GM12872 (cell line): ENCODE data around the gene EDAR.

Source experiments
- TF ChIP-seq, protein P1 (sequence below): IDR thresholded peaks from 3 replicates; pipeline ENCODE4 v1.5.1; 2011; ENCODE audit warnings: low read depth, mild to moderate bottlenecking, low read length, moderate library complexity; ENCODE audit not compliant: insufficient read depth

Gene EDAR

DNA sequence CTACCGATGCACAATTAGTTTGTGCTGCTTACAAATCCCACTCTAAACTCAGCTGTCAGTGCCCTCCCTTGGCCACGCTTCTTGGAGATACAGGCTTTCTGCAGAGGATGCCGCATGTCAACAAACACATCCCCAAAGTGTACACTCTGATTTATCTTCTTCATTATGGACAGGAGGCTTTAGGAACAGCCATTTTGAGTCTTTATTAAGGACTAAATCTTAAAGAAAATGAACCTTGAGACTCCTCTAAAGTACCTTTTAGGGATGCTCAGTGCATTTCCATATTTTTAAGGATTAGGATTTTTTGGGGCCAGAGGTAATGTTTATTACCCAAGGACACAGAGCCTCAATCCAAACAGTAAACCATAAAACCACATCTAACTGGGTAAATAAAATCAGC, 6.0 kb downstream of the EDAR start:
- TF ChIP-seq, protein P1, sequence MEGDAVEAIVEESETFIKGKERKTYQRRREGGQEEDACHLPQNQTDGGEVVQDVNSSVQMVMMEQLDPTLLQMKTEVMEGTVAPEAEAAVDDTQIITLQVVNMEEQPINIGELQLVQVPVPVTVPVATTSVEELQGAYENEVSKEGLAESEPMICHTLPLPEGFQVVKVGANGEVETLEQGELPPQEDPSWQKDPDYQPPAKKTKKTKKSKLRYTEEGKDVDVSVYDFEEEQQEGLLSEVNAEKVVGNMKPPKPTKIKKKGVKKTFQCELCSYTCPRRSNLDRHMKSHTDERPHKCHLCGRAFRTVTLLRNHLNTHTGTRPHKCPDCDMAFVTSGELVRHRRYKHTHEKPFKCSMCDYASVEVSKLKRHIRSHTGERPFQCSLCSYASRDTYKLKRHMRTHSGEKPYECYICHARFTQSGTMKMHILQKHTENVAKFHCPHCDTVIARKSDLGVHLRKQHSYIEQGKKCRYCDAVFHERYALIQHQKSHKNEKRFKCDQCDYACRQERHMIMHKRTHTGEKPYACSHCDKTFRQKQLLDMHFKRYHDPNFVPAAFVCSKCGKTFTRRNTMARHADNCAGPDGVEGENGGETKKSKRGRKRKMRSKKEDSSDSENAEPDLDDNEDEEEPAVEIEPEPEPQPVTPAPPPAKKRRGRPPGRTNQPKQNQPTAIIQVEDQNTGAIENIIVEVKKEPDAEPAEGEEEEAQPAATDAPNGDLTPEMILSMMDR, result no peak

DNA sequence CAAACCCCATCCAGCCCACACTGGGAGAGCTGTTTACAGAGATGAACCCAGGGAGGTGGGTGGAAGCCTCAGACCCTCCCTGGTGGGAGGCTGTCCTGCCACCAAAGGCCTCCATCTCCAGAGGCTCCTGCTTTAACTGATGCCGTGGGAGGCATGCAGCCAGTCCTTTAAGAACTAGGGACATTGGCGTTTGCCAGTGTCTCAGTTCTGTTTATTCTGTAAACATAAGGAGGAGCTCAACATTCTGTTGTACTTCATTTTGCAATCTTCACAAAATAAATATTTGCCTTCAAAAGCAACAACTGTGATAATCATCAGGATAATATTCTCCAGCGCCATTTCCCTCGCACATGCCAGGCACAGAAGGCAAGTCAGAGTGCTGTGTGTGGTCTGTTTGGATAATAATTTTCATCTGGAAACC, 6.8 kb downstream of the EDAR start:
- TF ChIP-seq, protein P1, result no peak

DNA sequence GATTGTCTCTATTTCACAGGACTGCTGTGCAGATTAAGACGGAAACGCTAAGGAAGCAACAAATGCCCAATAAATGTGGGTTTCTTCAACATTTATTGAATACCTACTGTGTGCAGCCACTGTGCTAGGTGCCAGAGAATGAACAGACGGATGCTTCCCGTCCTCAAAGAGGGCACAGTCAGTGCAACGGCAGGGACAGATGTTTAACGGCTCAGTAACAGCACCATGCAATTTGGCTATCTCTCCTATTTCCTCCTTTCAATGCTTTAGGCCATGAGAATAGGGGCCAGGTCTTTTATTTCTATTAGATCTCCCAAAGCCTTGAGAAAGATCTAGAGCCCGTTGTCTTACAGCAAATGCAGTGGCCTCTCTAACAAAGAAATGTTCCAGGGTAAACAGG, 7.2 kb downstream of the EDAR start:
- TF ChIP-seq, protein P1, result no peak

DNA sequence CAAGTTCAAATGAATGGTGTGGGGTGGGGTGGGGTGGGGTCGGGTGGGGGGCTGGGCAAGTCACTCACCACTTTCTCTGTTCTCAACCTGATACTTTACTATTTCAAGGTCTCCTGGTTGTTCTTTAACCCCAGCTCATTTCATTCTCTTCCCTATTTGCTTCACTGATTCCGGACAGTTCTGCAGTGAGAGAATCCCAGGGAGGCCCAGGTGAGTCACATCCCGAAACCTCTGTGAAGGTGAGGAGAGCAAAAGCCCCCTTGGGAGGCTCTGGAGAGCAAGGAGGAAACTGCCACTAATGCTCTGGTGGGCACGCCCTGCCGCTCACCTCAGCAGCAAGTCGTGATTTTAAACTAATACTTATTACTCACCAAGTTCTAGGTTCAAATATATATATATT, 8.9 kb downstream of the EDAR start:
- TF ChIP-seq, protein P1, result no peak

DNA sequence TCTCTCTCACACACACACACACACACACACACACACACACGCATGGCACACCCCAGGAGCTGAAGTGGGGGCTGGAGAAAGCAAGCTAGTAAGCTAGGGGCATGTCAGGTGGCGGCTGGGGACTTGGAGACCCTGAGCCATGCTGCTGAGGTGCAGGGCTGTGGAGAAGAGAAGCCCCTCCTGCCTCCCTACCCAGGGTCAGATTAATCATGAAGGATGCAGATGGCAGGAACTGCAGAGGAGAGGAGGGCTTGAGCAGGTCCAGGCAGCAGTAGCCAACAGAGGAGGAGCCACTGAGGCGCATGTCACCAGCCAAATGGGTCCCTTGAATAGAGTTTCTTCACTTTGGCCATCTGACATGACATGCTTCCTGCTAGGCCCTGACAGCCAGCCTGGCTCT, 9.6 kb downstream of the EDAR start:
- TF ChIP-seq, protein P1, result no peak

DNA sequence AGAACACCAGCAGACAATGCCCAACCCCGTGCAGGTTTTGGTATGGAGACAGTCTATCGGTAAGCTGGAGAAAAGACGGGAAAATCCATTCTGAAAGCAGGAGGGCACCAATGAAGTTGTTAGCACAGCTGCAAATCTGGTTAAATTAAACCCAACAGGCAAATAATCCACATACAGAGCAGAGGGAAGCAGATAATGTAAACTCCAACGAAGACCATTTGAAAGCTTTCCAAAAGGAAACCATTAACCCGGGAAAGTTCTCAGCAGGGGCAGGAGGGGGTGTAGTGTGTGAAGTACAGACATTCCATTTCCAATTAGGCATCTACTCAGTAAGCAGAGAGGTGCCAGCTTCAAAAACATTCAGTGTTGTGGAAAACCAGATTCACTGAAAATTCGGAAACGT, 10.3 kb downstream of the EDAR start:
- TF ChIP-seq, protein P1, result no peak

DNA sequence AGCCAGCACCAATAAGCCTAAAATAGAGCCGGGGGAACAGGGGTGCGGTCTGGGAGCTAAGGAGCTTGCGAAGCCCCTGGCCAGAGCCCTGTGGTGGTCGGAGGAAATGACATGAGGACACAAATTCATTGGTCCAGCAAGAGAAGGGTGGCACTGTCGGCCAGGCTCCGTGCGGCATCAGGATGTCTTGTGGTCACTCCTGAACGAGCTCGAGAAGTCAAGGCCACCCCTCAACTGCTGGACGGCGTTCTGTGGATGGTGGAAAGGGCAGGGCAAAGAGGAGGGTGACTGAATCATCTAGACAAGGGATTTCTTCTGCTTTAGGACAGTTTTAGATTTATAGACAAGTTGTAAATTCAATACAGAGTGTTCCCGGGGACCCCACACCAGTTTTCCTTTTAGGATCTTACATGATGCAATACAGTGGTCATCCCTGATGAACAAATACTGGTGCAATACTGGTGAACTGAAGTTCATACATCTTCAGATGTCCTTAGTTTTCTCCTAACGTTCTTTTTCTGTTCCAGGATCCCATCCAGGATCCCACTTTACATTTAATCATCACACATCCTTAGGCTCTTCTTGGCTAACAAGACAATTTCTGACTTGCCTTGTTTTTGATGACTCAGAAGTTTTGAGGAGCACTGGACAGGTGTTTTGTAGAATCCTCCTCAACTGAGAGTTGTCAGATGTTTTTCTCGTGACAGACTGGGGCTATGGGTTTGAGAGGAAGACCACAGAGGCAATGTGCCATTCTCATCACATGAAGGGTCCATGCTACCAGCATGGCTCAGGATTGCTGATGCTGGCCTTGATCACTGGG, 13.2 kb downstream of the EDAR start:
- TF ChIP-seq, protein P1, result no peak
